Lower leg skin (tissue), 4 donors: Measurements from ENCODE around the gene FEM1B. TPM values are rescaled to one million over a fixed set of nuclear protein-coding genes. Genes with fewer than 3 reads are reported as not detected.

ENCODE experiments used
- DNase-seq, 2 donors: peaks; one replicate each; pipeline ENCODE4 v3.0.0-alpha.2; 2019; ENCODE audit warnings: low spot score in 2 of 2
- H3K4me3 ChIP-seq: fragments of 200-600 bp; sonication (generic); 2 replicates; pipeline ENCODE4 v1.5.1; 2017; ENCODE audit warnings: mild to moderate bottlenecking, low read depth; ENCODE audit not compliant: poor library complexity, severe bottlenecking
- POLR2A ChIP-seq, 2 donors: fragments of 450-650 bp; IDR thresholded peaks; one replicate each; pipeline ENCODE4 v1.6.1; 2016 to 2017; ENCODE audit warnings: antibody characterized with exemption in 2 of 2, mild to moderate bottlenecking in 1 of 2, moderate library complexity in 1 of 2
- WGBS, 2 donors: methylation state at CpG; one replicate each; pipeline ENCODE4 v1.1.5; 2018; 5-methylcytosine and 5-hydroxymethylcytosine counted together
- intact Hi-C: fragments of 100-400 bp; cut with DNase I; formaldehyde crosslinking; loops from one replicate; pipeline ENCODE4 v1.15.0; 2023; ENCODE audit warnings: low total_unique reads
- total RNA-seq, 4 donors: library from RNA; depleted of rRNA; stranded (reverse); fragments of >200 nt; gene quantifications; one replicate each; pipeline ENCODE4 v1.1.0, GENCODE V29; 2016
- TF ChIP-seq, protein P1 (sequence below), 3 donors: fragments of 450-650 bp; IDR thresholded peaks; one replicate each; pipeline ENCODE4 v1.5.1; 2016; ENCODE audit warnings: antibody characterized with exemption in 3 of 3, mild to moderate bottlenecking in 3 of 3, moderate library complexity in 2 of 3

FEM1B gene
- 10 to 100 TPM; 70.6 to 90.9 (median 82.4) TPM for total RNA-seq

DNA sequence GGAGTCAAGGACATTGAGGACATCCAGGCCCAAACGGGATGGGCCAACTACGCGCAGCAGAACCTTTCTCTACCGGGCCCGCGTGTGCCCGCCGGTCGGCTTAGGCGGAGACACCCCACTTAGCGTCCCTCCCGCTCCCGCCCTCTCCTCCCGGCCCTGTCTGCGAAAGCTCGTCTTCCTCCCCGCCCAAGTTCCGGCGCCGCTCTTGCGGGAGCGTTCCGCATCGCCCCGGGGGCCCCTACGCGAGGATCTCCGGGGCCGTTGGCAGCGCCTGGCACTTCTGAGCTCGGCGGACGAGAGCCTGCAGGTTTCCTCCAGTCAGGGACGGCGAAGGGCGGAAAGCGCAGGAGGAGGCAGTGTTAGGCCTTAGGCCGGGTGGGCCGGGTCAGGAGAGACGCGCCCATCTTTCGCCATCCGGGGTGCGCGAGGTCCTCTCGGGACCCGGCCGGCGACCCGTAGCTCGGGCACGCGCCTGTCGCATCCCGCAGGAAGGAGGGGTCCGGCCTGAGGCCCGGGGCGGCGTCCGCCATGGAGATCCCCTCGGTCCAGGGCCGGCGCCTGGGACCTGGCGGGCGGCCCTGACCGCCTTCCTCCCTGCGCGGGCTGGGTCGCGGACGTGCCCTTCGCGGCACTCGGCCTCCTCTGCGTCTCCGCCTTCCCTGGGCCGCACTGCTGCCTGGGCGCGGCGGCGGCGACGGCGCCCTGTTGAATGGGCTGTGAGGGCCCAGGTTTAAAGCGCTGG lies at the start of gene FEM1B:
FEM1B (plus strand) TSS at position 143 of the 742 bp plus-strand sequence. CDS start 673 bp downstream, outside the sequence.
- TF ChIP-seq POLR2A (IDR thresholded peaks at IDR 0.05), result no peak
- TF ChIP-seq, protein P1, sequence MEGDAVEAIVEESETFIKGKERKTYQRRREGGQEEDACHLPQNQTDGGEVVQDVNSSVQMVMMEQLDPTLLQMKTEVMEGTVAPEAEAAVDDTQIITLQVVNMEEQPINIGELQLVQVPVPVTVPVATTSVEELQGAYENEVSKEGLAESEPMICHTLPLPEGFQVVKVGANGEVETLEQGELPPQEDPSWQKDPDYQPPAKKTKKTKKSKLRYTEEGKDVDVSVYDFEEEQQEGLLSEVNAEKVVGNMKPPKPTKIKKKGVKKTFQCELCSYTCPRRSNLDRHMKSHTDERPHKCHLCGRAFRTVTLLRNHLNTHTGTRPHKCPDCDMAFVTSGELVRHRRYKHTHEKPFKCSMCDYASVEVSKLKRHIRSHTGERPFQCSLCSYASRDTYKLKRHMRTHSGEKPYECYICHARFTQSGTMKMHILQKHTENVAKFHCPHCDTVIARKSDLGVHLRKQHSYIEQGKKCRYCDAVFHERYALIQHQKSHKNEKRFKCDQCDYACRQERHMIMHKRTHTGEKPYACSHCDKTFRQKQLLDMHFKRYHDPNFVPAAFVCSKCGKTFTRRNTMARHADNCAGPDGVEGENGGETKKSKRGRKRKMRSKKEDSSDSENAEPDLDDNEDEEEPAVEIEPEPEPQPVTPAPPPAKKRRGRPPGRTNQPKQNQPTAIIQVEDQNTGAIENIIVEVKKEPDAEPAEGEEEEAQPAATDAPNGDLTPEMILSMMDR (IDR thresholded peaks at IDR 0.05), result peak in 1 of 3 donors; percentile 8
- DNase-seq, result peak; percentile 88 to 98
- intact Hi-C loops, result no loop called here
- 0% methylated on average over 16 to 35 of the region's 85 CpGs for WGBS, 2 donors
- H3K4me3 ChIP-seq, result peak within 1 kb of the TSS; percentile 79

DNA sequence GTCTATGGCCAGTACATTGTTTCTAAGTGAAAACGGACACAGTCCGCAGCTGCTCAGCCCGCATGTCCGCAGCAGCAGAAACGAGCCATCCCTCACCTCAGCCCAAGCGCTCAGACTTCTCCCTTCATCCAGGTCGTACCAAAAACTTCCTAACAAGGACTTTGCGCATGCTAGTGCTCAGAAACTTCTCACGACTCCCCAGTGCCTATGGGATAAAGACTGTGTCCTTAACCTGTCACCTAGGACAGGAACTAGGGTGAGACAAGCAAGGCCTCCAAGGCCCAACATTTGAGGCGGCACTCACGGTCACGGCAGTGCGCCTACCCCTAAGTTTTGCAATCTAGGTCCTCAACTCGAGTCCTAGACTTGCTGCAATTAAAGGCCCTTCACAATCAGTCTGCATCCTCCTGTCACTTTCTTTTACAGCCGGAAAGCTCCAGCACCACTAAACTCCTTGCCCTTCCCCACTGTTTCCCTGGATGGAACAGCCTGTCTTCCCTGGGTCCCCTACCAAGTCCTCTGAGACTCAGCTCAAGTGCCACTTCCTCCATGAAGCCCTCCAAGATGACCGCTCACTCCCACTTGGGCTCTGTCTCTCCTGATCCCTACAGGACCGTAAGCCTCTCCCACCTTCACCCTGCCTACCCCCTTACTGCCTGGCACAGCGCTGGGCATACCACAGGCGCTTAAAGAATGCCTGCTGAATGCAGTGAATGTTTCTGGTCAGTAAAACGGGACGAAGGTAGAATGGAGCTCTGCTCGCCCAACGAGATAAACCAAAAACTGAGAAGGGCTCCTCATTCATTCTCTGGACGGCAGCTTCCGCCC lies 49.2 kb upstream of the FEM1B start:
- intact Hi-C loops, result no loop called here
- DNase-seq, result peak; percentile 14 to 78
- 35 to 38% methylated on average over 25 of the region's 25 CpGs for WGBS, 2 donors
- TF ChIP-seq, protein P1 (IDR thresholded peaks at IDR 0.05), result no peak
- no peak for TF ChIP-seq POLR2A (IDR thresholded peaks at IDR 0.05)
- peak overlapping the region; percentile 78 for H3K4me3 ChIP-seq

DNA sequence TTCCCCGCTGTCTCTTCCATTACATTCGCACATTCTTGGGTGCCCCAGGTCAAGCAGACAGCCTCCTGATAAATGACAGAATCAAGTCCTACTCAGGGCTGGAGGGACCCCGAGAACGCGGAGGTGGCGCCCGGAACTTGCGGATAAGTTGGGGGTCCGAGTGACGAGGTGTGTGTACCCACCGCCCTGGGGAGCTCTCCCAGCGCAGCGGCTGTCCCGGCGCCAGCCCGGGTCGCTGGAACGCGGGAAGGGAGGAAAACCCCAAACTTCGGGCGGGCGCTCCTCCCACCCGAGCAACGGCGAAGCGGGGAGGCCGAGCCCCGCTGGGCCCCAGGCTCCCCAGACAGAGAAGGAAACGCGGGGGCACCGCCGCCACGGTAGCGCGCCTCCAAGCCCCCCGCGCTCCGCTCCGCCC lies 48.6 kb upstream of the FEM1B start:
- peak; percentile 13 to 91 for DNase-seq
- 0% methylated on average over 15 to 19 of the region's 39 CpGs for WGBS, 2 donors
- TF ChIP-seq POLR2A (IDR thresholded peaks at IDR 0.05), result no peak
- TF ChIP-seq, protein P1 (IDR thresholded peaks at IDR 0.05), result no peak
- intact Hi-C loops, result no loop called here
- peak overlapping the region; percentile 78 for H3K4me3 ChIP-seq

DNA sequence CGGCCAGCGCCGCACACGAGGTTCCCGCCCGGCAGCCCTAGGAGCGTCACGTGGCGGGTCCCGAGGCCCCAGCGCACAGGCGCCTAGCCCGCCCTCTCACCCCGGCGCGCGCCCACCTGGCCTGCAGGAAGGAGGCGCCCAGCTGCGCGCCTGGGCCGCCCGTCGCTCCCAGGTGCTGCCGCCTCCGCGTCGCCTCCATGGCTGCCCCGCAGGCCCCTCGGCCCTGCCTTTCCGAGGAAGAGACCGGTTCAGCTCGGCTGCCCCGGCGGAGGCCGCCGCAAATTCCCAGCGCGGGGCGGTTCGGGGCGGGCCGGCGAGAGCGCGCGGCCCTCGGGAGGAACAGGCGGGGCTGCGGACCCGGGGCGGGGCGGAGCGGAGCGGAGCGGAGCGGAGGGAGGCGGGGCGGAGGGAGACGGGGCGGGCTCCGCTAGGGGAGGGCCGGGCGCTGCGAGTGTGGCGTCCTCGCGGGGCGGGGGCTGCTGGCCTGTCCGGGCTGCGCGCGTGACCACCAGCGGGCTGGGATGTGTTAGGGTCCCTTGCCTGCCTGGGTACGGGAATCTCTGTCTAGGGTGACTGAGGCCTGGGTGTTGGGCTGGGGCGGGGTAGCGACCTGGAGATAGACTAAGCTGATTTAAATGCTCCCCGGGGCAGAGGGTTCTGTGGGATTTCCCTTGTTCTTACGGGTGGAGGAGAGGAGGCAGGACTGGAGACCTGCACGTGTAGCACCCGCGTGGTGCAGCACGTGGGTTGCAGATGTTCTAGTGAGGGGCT lies 48.0 kb upstream of the FEM1B start, which contains the start of gene CLN6:
CLN6 (minus strand) TSS at position 343 of the 771 bp plus-strand sequence; CDS start at position 199, 144 bp downstream.
- 0 to 1% methylated on average over 12 to 25 of the region's 82 CpGs for WGBS, 2 donors

More for the DNA sequence above, 48.0 kb upstream of the FEM1B start, which contains the start of gene CLN6:
- no peak for TF ChIP-seq POLR2A (IDR thresholded peaks at IDR 0.05)
- TF ChIP-seq, protein P1 (IDR thresholded peaks at IDR 0.05), result no peak
- peak; percentile 65 to 96 for DNase-seq
- intact Hi-C loops, result no loop called here
- H3K4me3 ChIP-seq, result peak within 1 kb of the TSS; percentile 78
